ENCODE measurements around the gene AMOTL1.

DNA sequence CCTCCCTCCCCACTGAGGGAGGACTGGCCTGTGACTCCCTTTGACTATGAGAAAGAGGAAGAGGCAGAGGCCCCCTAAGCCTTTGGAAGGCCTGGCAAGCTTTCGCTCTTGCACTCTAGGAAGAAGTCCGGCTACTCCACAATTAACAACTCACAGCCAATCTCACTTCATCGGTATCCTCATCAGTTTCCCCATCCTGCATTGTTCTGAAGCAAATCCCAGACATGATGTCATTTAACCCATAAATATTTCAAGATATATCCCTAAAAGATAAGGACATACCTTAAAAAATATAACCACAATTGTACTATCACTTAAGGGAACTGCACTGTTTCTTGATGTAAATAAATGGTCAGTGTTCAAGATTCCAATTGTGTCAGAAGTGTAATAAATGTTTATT, 142.1 kb downstream of the AMOTL1 start:
- TF ChIP-seq, protein P1, sequence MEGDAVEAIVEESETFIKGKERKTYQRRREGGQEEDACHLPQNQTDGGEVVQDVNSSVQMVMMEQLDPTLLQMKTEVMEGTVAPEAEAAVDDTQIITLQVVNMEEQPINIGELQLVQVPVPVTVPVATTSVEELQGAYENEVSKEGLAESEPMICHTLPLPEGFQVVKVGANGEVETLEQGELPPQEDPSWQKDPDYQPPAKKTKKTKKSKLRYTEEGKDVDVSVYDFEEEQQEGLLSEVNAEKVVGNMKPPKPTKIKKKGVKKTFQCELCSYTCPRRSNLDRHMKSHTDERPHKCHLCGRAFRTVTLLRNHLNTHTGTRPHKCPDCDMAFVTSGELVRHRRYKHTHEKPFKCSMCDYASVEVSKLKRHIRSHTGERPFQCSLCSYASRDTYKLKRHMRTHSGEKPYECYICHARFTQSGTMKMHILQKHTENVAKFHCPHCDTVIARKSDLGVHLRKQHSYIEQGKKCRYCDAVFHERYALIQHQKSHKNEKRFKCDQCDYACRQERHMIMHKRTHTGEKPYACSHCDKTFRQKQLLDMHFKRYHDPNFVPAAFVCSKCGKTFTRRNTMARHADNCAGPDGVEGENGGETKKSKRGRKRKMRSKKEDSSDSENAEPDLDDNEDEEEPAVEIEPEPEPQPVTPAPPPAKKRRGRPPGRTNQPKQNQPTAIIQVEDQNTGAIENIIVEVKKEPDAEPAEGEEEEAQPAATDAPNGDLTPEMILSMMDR (optimal IDR thresholded peaks at IDR 0.05 in 1 of 3, IDR thresholded peaks at IDR 0.05 in 1 of 3, conservative IDR thresholded peaks at IDR 0.05 in 1 of 3; ENCODE audit: extremely low read depth in 1 of 3, insufficient read depth in 2 of 3, low read length in 3 of 3): no peak
- TF ChIP-seq EZH2 (IDR thresholded peaks at IDR 0.05; ENCODE audit: low read length): no peak

Measured in keratinocyte (primary cell).